ENCODE measurements around the gene MAP2K4.
"Not testable (repeated sequence)": the region's sequence is repeated elsewhere in the genome, so short reads cannot be mapped to it uniquely, and the experiment has no call there.

The MAP2K4 gene

GRCh38 chr17:12162187-12162586 is 141.5 kb downstream of the MAP2K4 start:
- DNase-seq (ENCODE audit: low spot score) = not testable (repeated sequence)

- DNase-seq (ENCODE audit: low spot score) = no peak
Observed at GRCh38 chr17:12164085-12164484, 143.4 kb downstream of the MAP2K4 start.

- no peak for DNase-seq (ENCODE audit: low spot score)
Observed at GRCh38 chr17:12178644-12179330, 158.1 kb downstream of the MAP2K4 start.

- peak; percentile 60 for DNase-seq (ENCODE audit: low spot score)
Observed at GRCh38 chr17:12180644-12181261, 160.1 kb downstream of the MAP2K4 start.

- no peak for DNase-seq (ENCODE audit: low spot score)
Observed at GRCh38 chr17:12187658-12188057, 167.0 kb downstream of the MAP2K4 start.

- no peak for DNase-seq (ENCODE audit: low spot score)
Observed at GRCh38 chr17:12193144-12193735, 172.6 kb downstream of the MAP2K4 start.

All from AG08396 (cell line).